ENCODE measurements around the gene TMC7. TPM values are rescaled to one million over a fixed set of nuclear protein-coding genes. Genes with fewer than 3 reads are reported as not detected.

TMC7 gene
- total and polyA plus RNA-seq, 12 donors = 0.10 to 1.4 (median 0.35) TPM; not detected in 1

GRCh38 chr16:19084139-19084538 is 100.4 kb downstream of the TMC7 start:
- WGBS, 4 donors = 81 to 88% (median 84%) methylated on average over 3 of the region's 3 CpGs
- H3K36me3 ChIP-seq (replicated peaks in 1 of 2) = peaks cover 0 to 1% of the 10 kb centered on the region in 2 donors
- H3K4me3 ChIP-seq = no peak overlapping the region
- no peaks in the 10 kb centered on the region for H3K27me3 ChIP-seq
- intact Hi-C loops (cut with DNase I) = loop anchor here in 1 of 2 donors (10.0 kb wide), 1 partner anchor 421 kb away; no protein-coding TSS in a partner anchor
- H3K4me1 ChIP-seq (replicated peaks in 1 of 2) = peaks cover 9 to 14% of the 10 kb centered on the region in 2 donors
- TF ChIP-seq POLR2A (IDR thresholded peaks at IDR 0.05) (no peak), CTCF (IDR thresholded peaks at IDR 0.05) (no peak)
- no peak overlapping the region for H3K27ac ChIP-seq
- DNase-seq = peak in 1 of 7 donors; percentile 37
- H3K9me3 ChIP-seq (replicated peaks in 1 of 3) = no peaks in the 10 kb centered on the region

- Histone ChIP-seq H3K27me3 (no peaks in the 10 kb centered on the region), H3K36me3 (replicated peaks in 1 of 2) (no peaks in the 10 kb centered on the region), H3K4me1 (replicated peaks in 1 of 2) (peaks cover 9 to 14% of the 10 kb centered on the region in 2 donors), H3K9me3 (replicated peaks in 1 of 3) (no peaks in the 10 kb centered on the region), H3K27ac (no peak overlapping the region), H3K4me3 (no peak overlapping the region)
- WGBS, 4 donors = 92 to 94% (median 93%) methylated on average over 5 of the region's 5 CpGs
- intact Hi-C loops (cut with DNase I) = loop anchor here (5.0 to 10.0 kb wide), 4 partner anchors 82 to 420 kb away; partner anchors contain the start of gene SYT17 (in 1 of the 2)
- peak in 1 of 7 donors; percentile 45 for DNase-seq
- TF ChIP-seq POLR2A (IDR thresholded peaks at IDR 0.05) (no peak), CTCF (IDR thresholded peaks at IDR 0.05) (no peak)
Measured at GRCh38 chr16:19084879-19085278, 101.1 kb downstream of the TMC7 start.

- Histone ChIP-seq H3K4me1 (replicated peaks in 1 of 2) (peaks cover 9 to 14% of the 10 kb centered on the region in 2 donors), H3K4me3 (peak overlapping the region in 1 of 4 donors; percentile 55), H3K27me3 (no peaks in the 10 kb centered on the region), H3K27ac (no peak overlapping the region), H3K36me3 (replicated peaks in 1 of 2) (no peaks in the 10 kb centered on the region), H3K9me3 (replicated peaks in 1 of 3) (no peaks in the 10 kb centered on the region)
- intact Hi-C loops (cut with DNase I) = loop anchor here (2.0 to 10.0 kb wide), 6 partner anchors 82 to 419 kb away; partner anchors contain the start of gene SYT17 (in 1 of the 2)
- no peak for TF ChIP-seq POLR2A (IDR thresholded peaks at IDR 0.05)
- TF ChIP-seq CTCF (IDR thresholded peaks at IDR 0.05) = no peak
- 34 to 64% (median 41%) methylated on average over 7 to 8 of the region's 8 CpGs for WGBS, 4 donors
- peak in 6 of 7 donors; percentile 27 to 58 (median 46) for DNase-seq
Measured at GRCh38 chr16:19085679-19086200, 102.0 kb downstream of the TMC7 start.

- peaks cover 9 to 14% of the 10 kb centered on the region in 2 donors for H3K4me1 ChIP-seq (replicated peaks in 1 of 2)
- DNase-seq = peak; percentile 74 to 89 (median 84)
- peak overlapping the region in 1 of 5 donors; percentile 18 for H3K27ac ChIP-seq
- no peaks in the 10 kb centered on the region for H3K9me3 ChIP-seq (replicated peaks in 1 of 3)
- H3K36me3 ChIP-seq (replicated peaks in 1 of 2) = no peaks in the 10 kb centered on the region
- no peaks in the 10 kb centered on the region for H3K27me3 ChIP-seq
- intact Hi-C loops (cut with DNase I) = loop anchor here (2.0 to 10.0 kb wide), 6 partner anchors 81 to 418 kb away; partner anchors contain the start of gene SYT17 (in 1 of the 2)
- H3K4me3 ChIP-seq = peak overlapping the region in 2 of 4 donors; percentile 10 to 55
- peak; percentile 89 to 99 (median 98) for TF ChIP-seq CTCF (IDR thresholded peaks at IDR 0.05)
- TF ChIP-seq POLR2A (IDR thresholded peaks at IDR 0.05) = peak in 1 of 2 donors; percentile 11
- WGBS, 4 donors = 6 to 19% (median 8%) methylated on average over 26 to 52 of the region's 52 CpGs
Measured at GRCh38 chr16:19086322-19087199, 102.8 kb downstream of the TMC7 start.
